DOHH2 (cell line): ENCODE measurements around the gene SMYD2.

Source experiments
- H3F3A ChIP-seq: fragments of 200-600 bp; sonication (generic), shearing (Covaris generic); 2 replicates; pipeline ENCODE4 v1.6.0; 2016; ENCODE audit warnings: antibody characterized with exemption, mild to moderate bottlenecking; ENCODE audit not compliant: control insufficient read depth, insufficient read depth
- H3K27ac ChIP-seq: fragments of 200-600 bp; sonication (generic); 2 replicates; pipeline ENCODE4 v1.5.1; 2014; ENCODE audit warnings: low read depth, mild to moderate bottlenecking, low read length, moderate library complexity
- H3K27me3 ChIP-seq: fragments of 200-600 bp; sonication (generic); 2 replicates; pipeline ENCODE4 v1.6.1; 2014; ENCODE audit warnings: mild to moderate bottlenecking, low read length, mixed read lengths; ENCODE audit not compliant: control insufficient read depth
- H3K36me3 ChIP-seq: fragments of 200-600 bp; sonication (generic); 2 replicates; pipeline ENCODE4 v1.6.1; 2014; ENCODE audit warnings: mild to moderate bottlenecking, low read length, moderate library complexity, mixed read lengths; ENCODE audit not compliant: control insufficient read depth
- H3K4me1 ChIP-seq: fragments of 200-600 bp; sonication (generic); 2 replicates; pipeline ENCODE4 v1.6.1; 2014; ENCODE audit warnings: mild to moderate bottlenecking, low read length, mixed read lengths; ENCODE audit not compliant: control insufficient read depth
- H3K4me2 ChIP-seq: fragments of 200-600 bp; sonication (generic); 2 replicates; pipeline ENCODE4 v1.6.0; 2014; ENCODE audit warnings: mild to moderate bottlenecking, low read length, moderate library complexity
- H3K4me3 ChIP-seq: fragments of 200-600 bp; sonication (generic); 2 replicates; pipeline ENCODE4 v1.5.1; 2014; ENCODE audit warnings: mild to moderate bottlenecking, low read length, mixed read lengths
- H3K79me2 ChIP-seq: fragments of 200-600 bp; sonication (generic); 2 replicates; pipeline ENCODE4 v1.6.1; 2014; ENCODE audit warnings: mild to moderate bottlenecking, low read length, mixed read lengths; ENCODE audit not compliant: control insufficient read depth
- H3K9me2 ChIP-seq: fragments of 200-600 bp; sonication (generic); replicated peaks from 2 replicates; pipeline ENCODE4 v1.6.1; 2014; ENCODE audit warnings: mild to moderate bottlenecking, low read length, mixed read lengths; ENCODE audit not compliant: control insufficient read depth
- H3K9me3 ChIP-seq: fragments of 200-600 bp; sonication (generic); 2 replicates; pipeline ENCODE4 v1.6.1; 2014; ENCODE audit warnings: antibody characterized with exemption, low read length, mixed read lengths; ENCODE audit not compliant: control insufficient read depth, insufficient read depth
- H4K20me1 ChIP-seq: fragments of 200-600 bp; sonication (generic); 2 replicates; pipeline ENCODE4 v1.6.0; 2014; ENCODE audit warnings: low read depth, mild to moderate bottlenecking, antibody characterized with exemption, low read length, moderate library complexity; ENCODE audit not compliant: control insufficient read depth, insufficient read depth
- EZH2phosphoT487 ChIP-seq: fragments of 200-600 bp; sonication (generic); IDR thresholded peaks from 2 replicates; pipeline ENCODE4 v1.6.1; 2017; ENCODE audit warnings: borderline replicate concordance, mild to moderate bottlenecking, antibody characterized with exemption, low read length, moderate library complexity, mixed read lengths
- TF ChIP-seq, protein P1 (sequence below): fragments of 200-600 bp; sonication (generic); IDR thresholded peaks from one replicate; pipeline ENCODE4 v1.5.1; 2014; ENCODE audit warnings: antibody characterized with exemption, mild to moderate bottlenecking, low read depth, low read length; ENCODE audit not compliant: poor library complexity, severe bottlenecking

The SMYD2 gene

GRCh38 chr1:214364786-214365295 is 83.9 kb downstream of the SMYD2 start:
- no peaks in the 10 kb centered on the region for H3K4me1 ChIP-seq
- no peak overlapping the region for H3K27ac ChIP-seq
- H3K9me3 ChIP-seq, result no peaks in the 10 kb centered on the region
- no peaks in the 10 kb centered on the region for H3K79me2 ChIP-seq
- H3K9me2 ChIP-seq, result no peaks in the 10 kb centered on the region
- H3K4me3 ChIP-seq, result no peak overlapping the region
- no peak for TF ChIP-seq EZH2phosphoT487
- TF ChIP-seq, protein P1, sequence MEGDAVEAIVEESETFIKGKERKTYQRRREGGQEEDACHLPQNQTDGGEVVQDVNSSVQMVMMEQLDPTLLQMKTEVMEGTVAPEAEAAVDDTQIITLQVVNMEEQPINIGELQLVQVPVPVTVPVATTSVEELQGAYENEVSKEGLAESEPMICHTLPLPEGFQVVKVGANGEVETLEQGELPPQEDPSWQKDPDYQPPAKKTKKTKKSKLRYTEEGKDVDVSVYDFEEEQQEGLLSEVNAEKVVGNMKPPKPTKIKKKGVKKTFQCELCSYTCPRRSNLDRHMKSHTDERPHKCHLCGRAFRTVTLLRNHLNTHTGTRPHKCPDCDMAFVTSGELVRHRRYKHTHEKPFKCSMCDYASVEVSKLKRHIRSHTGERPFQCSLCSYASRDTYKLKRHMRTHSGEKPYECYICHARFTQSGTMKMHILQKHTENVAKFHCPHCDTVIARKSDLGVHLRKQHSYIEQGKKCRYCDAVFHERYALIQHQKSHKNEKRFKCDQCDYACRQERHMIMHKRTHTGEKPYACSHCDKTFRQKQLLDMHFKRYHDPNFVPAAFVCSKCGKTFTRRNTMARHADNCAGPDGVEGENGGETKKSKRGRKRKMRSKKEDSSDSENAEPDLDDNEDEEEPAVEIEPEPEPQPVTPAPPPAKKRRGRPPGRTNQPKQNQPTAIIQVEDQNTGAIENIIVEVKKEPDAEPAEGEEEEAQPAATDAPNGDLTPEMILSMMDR, result no peak
- no peaks in the 10 kb centered on the region for H3K36me3 ChIP-seq
- no peaks in the 10 kb centered on the region; the same call in 1 of the 2 replicates for H3K27me3 ChIP-seq
- H4K20me1 ChIP-seq, result no peaks in the 10 kb centered on the region
- H3K4me2 ChIP-seq, result no peak overlapping the region
- no peaks in the 10 kb centered on the region for H3F3A ChIP-seq

GRCh38 chr1:214367841-214368240 is 86.9 kb downstream of the SMYD2 start:
- H3K4me2 ChIP-seq, result no peak overlapping the region
- no peaks in the 10 kb centered on the region for H3F3A ChIP-seq
- H3K9me3 ChIP-seq, result no peaks in the 10 kb centered on the region
- no peaks in the 10 kb centered on the region for H3K4me1 ChIP-seq
- H3K9me2 ChIP-seq, result no peaks in the 10 kb centered on the region
- H3K4me3 ChIP-seq, result no peak overlapping the region
- H4K20me1 ChIP-seq, result no peaks in the 10 kb centered on the region
- no peak overlapping the region for H3K27ac ChIP-seq
- no peaks in the 10 kb centered on the region for H3K79me2 ChIP-seq
- TF ChIP-seq, protein P1, result no peak
- no peak for TF ChIP-seq EZH2phosphoT487
- H3K36me3 ChIP-seq, result no peaks in the 10 kb centered on the region
- no peaks in the 10 kb centered on the region for H3K27me3 ChIP-seq

DNA sequence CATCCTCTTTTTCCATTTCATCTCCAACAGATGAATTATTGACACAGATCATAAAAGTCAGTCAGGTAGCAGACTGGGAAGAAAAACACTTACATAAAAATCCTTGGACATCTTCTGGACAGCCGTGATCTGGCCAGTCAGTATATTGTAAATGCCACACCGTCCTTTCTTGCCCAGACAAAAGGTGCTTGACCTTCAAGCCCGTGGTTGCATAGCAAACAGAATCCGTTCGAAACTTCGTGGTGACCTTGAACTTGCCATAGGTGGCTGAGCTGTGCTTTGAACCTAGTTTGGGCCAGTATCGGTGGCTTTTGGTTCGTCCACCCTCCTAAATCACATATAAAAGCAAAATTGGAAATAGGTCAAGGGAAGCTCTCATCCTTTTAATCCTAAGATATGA is 88.4 kb downstream of the SMYD2 start:
- no peaks in the 10 kb centered on the region for H3K79me2 ChIP-seq
- no peak overlapping the region for H3K27ac ChIP-seq
- H3K4me3 ChIP-seq, result no peak overlapping the region
- no peak overlapping the region for H3K4me2 ChIP-seq
- H3K36me3 ChIP-seq, result no peaks in the 10 kb centered on the region
- no peak for TF ChIP-seq EZH2phosphoT487
- TF ChIP-seq, protein P1, result no peak
- no peaks in the 10 kb centered on the region for H3K4me1 ChIP-seq
- H3K9me2 ChIP-seq, result no peaks in the 10 kb centered on the region
- H3F3A ChIP-seq, result no peaks in the 10 kb centered on the region
- H3K9me3 ChIP-seq, result no peaks in the 10 kb centered on the region
- H3K27me3 ChIP-seq, result no peaks in the 10 kb centered on the region
- H4K20me1 ChIP-seq, result no peaks in the 10 kb centered on the region
